Activated naive CD4-positive, alpha-beta T cell treated with anti-CD3 and anti-CD28 coated beads, Interleukin-2, amount 10 ng/mL, durations not matched to agents 7 days and 5 days (primary cell): Measurements from ENCODE around the gene BEGAIN.
A peak's percentile ranks its signal among the peaks of the same experiment; 100 is the strongest.

Experiments
- CTCF ChIA-PET: fragments of 350-600 bp; sonication (Branson Sonifier 250); formaldehyde crosslinking; loops from one replicate; lab custom pipeline; 2021; ENCODE audit warnings: antibody characterized with exemption; lab: Charles Lee
- DNase-seq: peaks from one replicate; pipeline ENCODE4 v3.0.0-alpha.2; 2020
- H3K27ac Mint-ChIP-seq: one replicate; pipeline ENCODE4 v1.8.0; 2021; ENCODE audit warnings: mild to moderate bottlenecking, moderate library complexity, mixed read lengths
- H3K27me3 Mint-ChIP-seq: one replicate; pipeline ENCODE4 v1.8.0; 2021; ENCODE audit warnings: mild to moderate bottlenecking, mixed read lengths
- H3K36me3 Mint-ChIP-seq: one replicate; pipeline ENCODE4 v1.8.0; 2021; ENCODE audit warnings: mixed read lengths
- H3K4me1 Mint-ChIP-seq: one replicate; pipeline ENCODE4 v1.8.0; 2021; ENCODE audit warnings: mixed read lengths
- H3K4me3 Mint-ChIP-seq: one replicate; pipeline ENCODE4 v1.8.0; 2021; ENCODE audit warnings: mild to moderate bottlenecking, moderate library complexity, mixed read lengths
- H3K9me3 Mint-ChIP-seq: one replicate; pipeline ENCODE4 v1.8.0; 2021; ENCODE audit warnings: mixed read lengths

BEGAIN gene

GRCh38 chr14:100586403-100587085 is 673 bp downstream of the BEGAIN start:
- CTCF ChIA-PET = no interaction called here
- no peaks in the 10 kb centered on the region for H3K9me3 Mint-ChIP-seq
- peaks cover 63% of the 10 kb centered on the region for H3K27me3 Mint-ChIP-seq
- peaks cover 8% of the 10 kb centered on the region for H3K4me1 Mint-ChIP-seq
- peak overlapping the region; percentile 55 for H3K4me3 Mint-ChIP-seq
- DNase-seq = no peak
- no peak overlapping the region for H3K27ac Mint-ChIP-seq
- no peaks in the 10 kb centered on the region for H3K36me3 Mint-ChIP-seq

GRCh38 chr14:100586153-100586402 is 1.1 kb downstream of the BEGAIN start:
- Mint-ChIP-seq H3K27me3 (peaks cover 58% of the 10 kb centered on the region), H3K36me3 (no peaks in the 10 kb centered on the region), H3K9me3 (no peaks in the 10 kb centered on the region), H3K4me3 (peak overlapping the region; percentile 55), H3K4me1 (peaks cover 8% of the 10 kb centered on the region), H3K27ac (no peak overlapping the region)
- CTCF ChIA-PET = no interaction called here
- DNase-seq = no peak

- no peaks in the 10 kb centered on the region for H3K9me3 Mint-ChIP-seq
- peaks cover 53% of the 10 kb centered on the region for H3K27me3 Mint-ChIP-seq
- H3K27ac Mint-ChIP-seq = no peak overlapping the region
- H3K4me3 Mint-ChIP-seq = peak overlapping the region; percentile 55
- H3K4me1 Mint-ChIP-seq = peaks cover 8% of the 10 kb centered on the region
- no peaks in the 10 kb centered on the region for H3K36me3 Mint-ChIP-seq
- CTCF ChIA-PET = no interaction called here
- DNase-seq = no peak
These were observed 1.6 kb downstream of the BEGAIN start for GRCh38 chr14:100585448-100586152.

DNA sequence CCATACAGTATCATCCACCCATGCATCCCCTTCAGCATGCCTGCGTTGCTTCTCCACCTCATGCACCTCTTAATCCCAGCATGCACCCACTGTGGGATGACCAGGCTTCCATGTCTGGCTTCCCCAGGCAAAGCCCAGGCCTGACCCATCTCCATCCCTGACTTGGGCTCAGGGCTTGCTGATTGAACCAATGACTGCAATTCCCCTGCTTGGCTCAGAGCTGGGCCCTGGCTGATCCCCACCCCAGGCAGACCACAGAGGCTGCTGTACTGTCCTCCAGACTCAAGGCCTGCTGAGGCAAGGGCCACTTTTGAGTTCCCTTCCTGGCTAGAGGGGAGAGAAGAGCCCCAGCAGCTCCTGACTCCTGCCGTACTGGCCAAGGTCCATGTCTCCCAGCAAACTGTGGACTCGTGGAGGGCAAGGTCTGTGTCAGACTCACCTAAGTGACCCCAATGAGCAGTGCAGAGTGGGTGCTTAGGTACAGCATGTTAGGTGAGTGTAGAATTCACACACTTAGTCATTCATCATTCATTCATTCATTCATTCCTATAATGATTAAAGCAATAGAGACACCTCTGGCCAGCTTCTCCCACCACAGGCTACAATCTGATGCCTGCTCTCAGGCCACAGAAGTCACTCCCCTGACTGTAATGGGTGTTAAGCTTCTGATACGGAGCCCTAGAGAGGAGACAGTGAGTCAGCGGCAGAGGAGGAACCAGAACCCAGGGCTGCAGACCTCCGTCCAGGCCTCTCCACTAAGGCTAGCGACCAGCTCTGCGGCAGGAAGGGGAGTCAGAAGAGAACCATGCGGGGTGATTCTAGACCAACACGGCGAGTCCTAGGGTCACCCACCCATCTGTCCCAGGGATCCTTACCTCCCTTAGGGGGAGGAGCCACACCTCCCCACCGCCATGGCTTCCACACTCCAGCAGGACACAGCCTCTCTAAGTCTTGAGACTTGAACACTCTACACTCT is 2.9 kb downstream of the BEGAIN start:
- H3K27me3 Mint-ChIP-seq = peaks cover 41% of the 10 kb centered on the region

GRCh38 chr14:100583245-100583644 is 4.0 kb downstream of the BEGAIN start:
- Mint-ChIP-seq H3K4me1 (peaks cover 6% of the 10 kb centered on the region), H3K4me3 (no peak overlapping the region), H3K36me3 (no peaks in the 10 kb centered on the region), H3K27me3 (peaks cover 31% of the 10 kb centered on the region), H3K9me3 (no peaks in the 10 kb centered on the region), H3K27ac (no peak overlapping the region)
- CTCF ChIA-PET = no interaction called here
- DNase-seq = no peak

More for the DNA sequence above, 2.9 kb downstream of the BEGAIN start:
- DNase-seq = no peak
- Mint-ChIP-seq H3K4me3 (no peak overlapping the region), H3K36me3 (no peaks in the 10 kb centered on the region), H3K9me3 (no peaks in the 10 kb centered on the region), H3K27ac (no peak overlapping the region), H3K4me1 (peaks cover 8% of the 10 kb centered on the region)
- CTCF ChIA-PET = interaction anchor here (0.6 to 0.8 kb wide), 2 partner anchors 49 to 62 kb away, joined by 3 to 4 read pairs; no protein-coding TSS in a partner anchor

DNA sequence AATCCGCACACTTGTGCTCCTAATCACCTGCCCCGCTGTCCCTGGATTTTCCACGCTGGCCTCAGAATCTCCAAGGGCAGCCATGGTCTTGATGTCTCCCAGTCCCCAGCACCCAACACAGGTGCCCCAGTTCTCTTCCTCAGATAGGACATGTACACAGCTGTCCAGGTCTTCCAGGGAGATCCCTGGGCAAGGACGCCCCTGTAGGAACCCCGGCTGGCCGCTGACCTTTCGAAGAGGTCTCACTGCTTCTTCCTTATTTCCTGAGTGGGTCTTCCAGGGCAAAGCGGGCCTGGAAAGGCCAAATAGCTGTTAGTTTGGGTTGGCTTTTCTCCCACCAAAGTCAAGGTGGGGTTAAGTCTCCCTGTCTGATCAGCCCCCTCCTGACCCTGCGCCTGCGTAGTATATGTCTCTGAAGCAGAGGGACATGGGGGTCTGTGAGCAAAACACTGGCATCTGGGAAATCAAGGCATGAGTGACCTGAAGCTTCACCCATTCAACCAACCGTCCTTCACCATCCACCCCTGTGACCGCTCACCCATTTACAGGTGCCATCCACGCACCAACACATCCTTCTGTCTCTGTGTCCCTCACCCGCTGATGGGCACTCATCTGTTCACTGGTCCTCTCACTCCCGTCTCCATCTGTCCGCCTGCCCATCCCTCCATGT is 4.6 kb downstream of the BEGAIN start:
- CTCF ChIA-PET = interaction anchor here (0.6 kb wide), 1 partner anchor 232 kb away, joined by 3 read pairs; no protein-coding TSS in a partner anchor

DNA sequence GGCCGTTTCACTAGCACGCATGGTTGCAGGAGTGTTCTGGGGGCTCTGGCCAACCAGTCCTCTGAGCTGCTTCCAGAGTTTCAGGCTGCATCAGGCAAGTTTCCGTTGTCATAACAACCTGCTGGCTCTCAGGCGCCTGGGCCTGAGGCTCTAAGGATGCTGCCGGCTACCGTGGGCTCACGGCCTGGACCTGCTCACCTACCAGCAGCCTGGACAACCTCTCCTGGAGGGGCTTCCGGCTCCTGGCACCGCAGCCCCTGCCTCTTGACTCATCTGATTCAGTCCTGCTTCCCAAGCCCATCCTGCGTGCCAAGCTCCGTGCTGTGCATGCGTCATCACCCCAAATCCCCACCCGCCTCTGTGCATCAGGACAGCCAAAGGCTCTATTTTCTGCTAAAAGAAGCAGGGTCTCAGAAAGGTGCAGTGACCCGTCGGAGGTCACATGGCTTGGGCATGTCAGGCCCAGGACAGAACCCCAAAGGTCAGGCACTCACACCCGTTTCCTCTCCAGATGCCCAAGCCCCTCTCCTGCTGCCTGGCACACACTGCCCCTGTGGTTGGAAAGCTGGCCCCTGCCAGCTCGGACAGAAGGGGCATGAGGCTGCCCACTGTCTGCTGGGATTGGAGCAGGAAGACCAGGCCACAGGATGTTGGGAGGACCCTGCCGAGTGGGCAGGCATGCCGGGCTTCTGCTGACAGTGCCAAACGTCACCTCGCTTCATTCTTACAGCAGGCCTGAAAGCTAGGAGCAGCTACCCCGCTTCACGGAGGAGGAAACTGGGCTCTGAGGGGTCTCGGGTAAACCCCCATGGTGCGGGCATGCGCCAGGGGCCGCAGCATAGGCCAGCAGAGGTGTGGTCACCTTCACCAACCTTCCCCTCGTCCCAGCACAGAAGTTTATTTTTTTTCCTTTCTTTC is 5.7 kb downstream of the BEGAIN start:
- peaks cover 5% of the 10 kb centered on the region for H3K4me1 Mint-ChIP-seq
- H3K4me3 Mint-ChIP-seq = no peak overlapping the region

More for the DNA sequence above, 4.6 kb downstream of the BEGAIN start:
- Mint-ChIP-seq H3K27me3 (peaks cover 25% of the 10 kb centered on the region), H3K27ac (no peak overlapping the region), H3K9me3 (no peaks in the 10 kb centered on the region), H3K4me3 (no peak overlapping the region), H3K4me1 (peaks cover 5% of the 10 kb centered on the region), H3K36me3 (no peaks in the 10 kb centered on the region)
- DNase-seq = no peak

GRCh38 chr14:100580316-100581227 is 6.6 kb downstream of the BEGAIN start:
- H3K27me3 Mint-ChIP-seq = peaks cover 12% of the 10 kb centered on the region
- no peak overlapping the region for H3K27ac Mint-ChIP-seq
- no peaks in the 10 kb centered on the region for H3K9me3 Mint-ChIP-seq
- no peak overlapping the region for H3K4me3 Mint-ChIP-seq
- DNase-seq = no peak
- no peaks in the 10 kb centered on the region for H3K4me1 Mint-ChIP-seq
- no peaks in the 10 kb centered on the region for H3K36me3 Mint-ChIP-seq
- CTCF ChIA-PET = interaction anchor here (1.2 kb wide), 1 partner anchor 65 kb away, joined by 4 read pairs; no protein-coding TSS in a partner anchor

More for the DNA sequence above, 5.7 kb downstream of the BEGAIN start:
- peaks cover 21% of the 10 kb centered on the region for H3K27me3 Mint-ChIP-seq
- no peak for DNase-seq
- no peaks in the 10 kb centered on the region for H3K36me3 Mint-ChIP-seq
- no peaks in the 10 kb centered on the region for H3K9me3 Mint-ChIP-seq
- CTCF ChIA-PET = no interaction called here
- no peak overlapping the region for H3K27ac Mint-ChIP-seq

GRCh38 chr14:100578552-100578951 is 8.7 kb downstream of the BEGAIN start:
- H3K4me1 Mint-ChIP-seq = no peaks in the 10 kb centered on the region
- CTCF ChIA-PET = no interaction called here

DNA sequence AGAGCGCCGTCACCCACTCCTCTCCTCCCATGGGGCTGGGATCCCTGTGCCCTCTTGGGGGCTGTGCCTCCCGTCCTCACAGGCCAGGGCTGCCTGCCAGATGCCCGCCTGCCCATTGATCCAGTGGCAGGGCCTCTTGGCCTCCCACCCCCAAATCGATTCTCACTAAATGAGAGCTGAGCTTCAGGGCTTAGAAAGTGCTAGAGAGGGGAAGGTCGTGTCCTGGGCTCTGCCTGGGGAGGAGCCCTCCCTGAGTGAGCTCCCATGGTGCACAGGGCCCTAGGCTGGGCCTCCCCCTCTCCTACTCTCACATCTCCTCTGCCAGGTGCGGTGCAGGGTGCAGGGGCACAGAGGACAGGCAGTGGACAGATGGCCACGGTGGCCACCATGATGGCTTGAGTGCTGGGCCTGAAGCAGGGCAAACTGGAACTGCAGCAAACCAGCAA is 9.2 kb downstream of the BEGAIN start:
- no peaks in the 10 kb centered on the region for H3K4me1 Mint-ChIP-seq
- H3K9me3 Mint-ChIP-seq = no peaks in the 10 kb centered on the region
- no peak for DNase-seq
- H3K36me3 Mint-ChIP-seq = no peaks in the 10 kb centered on the region
- peaks cover 7% of the 10 kb centered on the region for H3K27me3 Mint-ChIP-seq
- CTCF ChIA-PET = no interaction called here
- H3K27ac Mint-ChIP-seq = no peak overlapping the region
- no peak overlapping the region for H3K4me3 Mint-ChIP-seq

More at GRCh38 chr14:100578552-100578951, 8.7 kb downstream of the BEGAIN start:
- no peak overlapping the region for H3K4me3 Mint-ChIP-seq
- no peaks in the 10 kb centered on the region for H3K36me3 Mint-ChIP-seq
- no peaks in the 10 kb centered on the region for H3K9me3 Mint-ChIP-seq
- no peak overlapping the region for H3K27ac Mint-ChIP-seq
- peaks cover 1% of the 10 kb centered on the region for H3K27me3 Mint-ChIP-seq
- DNase-seq = no peak

GRCh38 chr14:100577321-100577985 is 9.8 kb downstream of the BEGAIN start:
- H3K9me3 Mint-ChIP-seq = no peaks in the 10 kb centered on the region
- H3K4me1 Mint-ChIP-seq = peaks cover 6% of the 10 kb centered on the region
- H3K27me3 Mint-ChIP-seq = peaks cover 12% of the 10 kb centered on the region
- H3K4me3 Mint-ChIP-seq = no peak overlapping the region
- CTCF ChIA-PET = no interaction called here
- no peaks in the 10 kb centered on the region for H3K36me3 Mint-ChIP-seq
- no peak for DNase-seq
- no peak overlapping the region for H3K27ac Mint-ChIP-seq
